Bronchial epithelial cell (primary cell): ENCODE data around the gene RETREG3. TPM values are rescaled to one million over a fixed set of nuclear protein-coding genes. Genes with fewer than 3 reads are reported as not detected.

Source experiments
- DNase-seq: peaks from one replicate; pipeline ENCODE4 v3.0.0-alpha.2; 2010; ENCODE audit warnings: low read depth
- FAIRE-seq: peaks from 2 replicates; lab custom pipeline; 2011; peaks lifted over from hg19 to GRCh38; lab: Jason Lieb, UNC
- H3K27me3 ChIP-seq: 2 replicates; pipeline ENCODE4 v1.5.1; 2011; ENCODE audit warnings: low read length; ENCODE audit not compliant: control insufficient read depth, insufficient read depth
- H3K36me3 ChIP-seq: 2 replicates; pipeline ENCODE4 v1.5.1; 2011; ENCODE audit warnings: low read length; ENCODE audit not compliant: control insufficient read depth, insufficient read depth
- H3K4me3 ChIP-seq: 2 replicates; pipeline ENCODE4 v1.5.1; 2011; ENCODE audit warnings: mild to moderate bottlenecking, low read depth, low read length, control low read depth
- CTCF ChIP-seq: IDR thresholded peaks from 2 replicates; pipeline ENCODE4 v1.5.1; 2011; ENCODE audit warnings: mild to moderate bottlenecking, moderate library complexity, low read length, control low read depth, inconsistent platforms; ENCODE audit not compliant: insufficient read depth, severe bottlenecking
- total RNA-seq: library from RNA; depleted of rRNA; stranded (reverse); fragments of >200 nt; gene quantifications from 2 replicates; pipeline ENCODE4 v1.2.1, GENCODE V29; 2014

The RETREG3 gene
- total RNA-seq, 1 donor from 2014 or later = 66.1 TPM

- DNase-seq (no peak), FAIRE-seq (no peak)
- no peak for TF ChIP-seq CTCF
- Histone ChIP-seq H3K36me3 (peaks cover 5% of the 10 kb centered on the region), H3K27me3 (no peaks in the 10 kb centered on the region), H3K4me3 (peak overlapping the region; percentile 60)
Measured at GRCh38 chr17:42537156-42537805, 71.9 kb downstream of the RETREG3 start.

- DNase-seq = peak; percentile 27
- Histone ChIP-seq H3K27me3 (no peaks in the 10 kb centered on the region), H3K4me3 (peak overlapping the region; percentile 60), H3K36me3 (peaks cover 3% of the 10 kb centered on the region)
- no peak for TF ChIP-seq CTCF
- no peak for FAIRE-seq
Measured at GRCh38 chr17:42536372-42537155, 72.6 kb downstream of the RETREG3 start.

- no peak for TF ChIP-seq CTCF
- DNase-seq (peak; percentile 36), FAIRE-seq (no peak)
- H3K36me3 ChIP-seq = peaks cover 1% of the 10 kb centered on the region
- no peaks in the 10 kb centered on the region for H3K27me3 ChIP-seq
- peak within 1 kb of the TSS; percentile 60 for H3K4me3 ChIP-seq
Measured at GRCh38 chr17:42536048-42536371, 73.2 kb downstream of the RETREG3 start, which contains the start of gene NAGLU. Gene NAGLU (plus strand): TSS chr17:42536241. CDS start chr17:42536273, 32 bp downstream.

- DNase-seq = no peak
- Histone ChIP-seq H3K4me3 (peak overlapping the region; percentile 60), H3K36me3 (peaks cover 1% of the 10 kb centered on the region), H3K27me3 (no peaks in the 10 kb centered on the region)
- TF ChIP-seq CTCF = no peak
- FAIRE-seq = no peak
Measured at GRCh38 chr17:42535155-42536047, 73.8 kb downstream of the RETREG3 start.

- DNase-seq = peak; percentile 20
- FAIRE-seq = no peak
- TF ChIP-seq CTCF = peak; percentile 33
- Histone ChIP-seq H3K36me3 (no peaks in the 10 kb centered on the region), H3K27me3 (no peaks in the 10 kb centered on the region), H3K4me3 (peak overlapping the region; percentile 39)
Measured at GRCh38 chr17:42531455-42532354, 77.5 kb downstream of the RETREG3 start.
